WTC11 (cell line): Measurements from ENCODE around the gene CYP8B1. TPM values are rescaled to one million over a fixed set of nuclear protein-coding genes. Genes with fewer than 3 reads are reported as not detected.

Experiments used
- AR ChIP-seq: fragments of 250-450 bp; sonication (Bioruptor Pico); IDR thresholded peaks from 2 replicates; pipeline ENCODE4 v1.9.0; 2021; ENCODE audit warnings: mild to moderate bottlenecking
- CTCF ChIP-seq: fragments of 200-600 bp; IDR thresholded peaks from 2 replicates; pipeline ENCODE4 v1.8.0; 2022; ENCODE audit warnings: antibody characterized with exemption
- E2F4 ChIP-seq: sonication (generic); formaldehyde crosslinking; IDR thresholded peaks from 2 replicates; pipeline ENCODE4 v1.8.1; 2022; ENCODE audit warnings: low read depth, mild to moderate bottlenecking, moderate library complexity, missing genetic modification reagents, borderline replicate concordance
- FOXP1 ChIP-seq: sonication (generic); formaldehyde crosslinking; IDR thresholded peaks from 2 replicates; pipeline ENCODE4 v1.8.0; 2022; ENCODE audit warnings: missing genetic modification reagents, mild to moderate bottlenecking, moderate library complexity, borderline replicate concordance
- JAZF1 ChIP-seq: fragments of 250-450 bp; sonication (Bioruptor Pico); IDR thresholded peaks from 2 replicates; pipeline ENCODE4 v1.9.0; 2021; ENCODE audit warnings: moderate library complexity, mild to moderate bottlenecking, inconsistent platforms
- KAT7 ChIP-seq: sonication (generic); formaldehyde crosslinking; IDR thresholded peaks from 2 replicates; pipeline ENCODE4 v1.8.1; 2023; ENCODE audit warnings: missing genetic modification reagents, mild to moderate bottlenecking, borderline replicate concordance
- MAX ChIP-seq: sonication (generic); formaldehyde crosslinking; IDR thresholded peaks from 2 replicates; pipeline ENCODE4 v1.8.0; 2022; ENCODE audit warnings: mild to moderate bottlenecking, missing genetic modification reagents
- MXD4 ChIP-seq: fragments of 250-450 bp; sonication (Bioruptor Pico); IDR thresholded peaks from 2 replicates; pipeline ENCODE4 v1.8.0; 2021; ENCODE audit warnings: mild to moderate bottlenecking, moderate library complexity, borderline replicate concordance
- NFATC4 ChIP-seq: fragments of 250-450 bp; sonication (Bioruptor Pico); IDR thresholded peaks from 2 replicates; pipeline ENCODE4 v1.9.0; 2021; ENCODE audit warnings: mild to moderate bottlenecking
- PREB ChIP-seq: sonication (generic); formaldehyde crosslinking; IDR thresholded peaks from 2 replicates; pipeline ENCODE4 v1.8.1; 2022; ENCODE audit warnings: mild to moderate bottlenecking, missing genetic modification reagents, moderate library complexity, borderline replicate concordance
- STAT6 ChIP-seq: sonication (generic); formaldehyde crosslinking; conservative IDR thresholded peaks from 2 replicates; pipeline ENCODE4 v1.8.1; 2023; ENCODE audit warnings: mild to moderate bottlenecking, low read depth, missing genetic modification reagents, moderate library complexity
- USF2 ChIP-seq: sonication (generic); formaldehyde crosslinking; IDR thresholded peaks from 2 replicates; pipeline ENCODE4 v1.8.1; 2023; ENCODE audit warnings: mild to moderate bottlenecking, missing genetic modification reagents, moderate library complexity
- ZBTB43 ChIP-seq: sonication (generic); formaldehyde crosslinking; IDR thresholded peaks from 2 replicates; pipeline ENCODE4 v1.8.1; 2023; ENCODE audit warnings: mild to moderate bottlenecking, missing genetic modification reagents
- ZNF396 ChIP-seq: fragments of 250-450 bp; sonication (Bioruptor Pico); IDR thresholded peaks from 2 replicates; pipeline ENCODE4 v1.8.0; 2021; ENCODE audit warnings: mild to moderate bottlenecking, moderate library complexity, borderline replicate concordance
- ZNF512 ChIP-seq: sonication (generic); formaldehyde crosslinking; IDR thresholded peaks from 2 replicates; pipeline ENCODE4 v1.8.1; 2022; ENCODE audit warnings: missing genetic modification reagents, borderline replicate concordance
- ZNF532 ChIP-seq: fragments of 250-450 bp; sonication (Bioruptor Pico); IDR thresholded peaks from 2 replicates; pipeline ENCODE4 v1.9.0; 2021; ENCODE audit warnings: mild to moderate bottlenecking, borderline replicate concordance
- ZNF671 ChIP-seq: fragments of 250-450 bp; sonication (Bioruptor Pico); IDR thresholded peaks from 2 replicates; pipeline ENCODE4 v1.8.0; 2021; ENCODE audit warnings: mild to moderate bottlenecking
- total RNA-seq: library from RNA; stranded (reverse); gene quantifications from 3 replicates; pipeline ENCODE4 v1.2.3, GENCODE V29; 2021

CYP8B1 gene
- total RNA-seq, 1 experiment from 2014 or later: 0.13 TPM

- TF ChIP-seq E2F4 (CRISPR knock-in tag): no peak
- no peak for TF ChIP-seq USF2 (CRISPR knock-in tag)
- no peak for TF ChIP-seq ZNF512 (CRISPR knock-in tag)
- TF ChIP-seq AR: no peak
- TF ChIP-seq CTCF: peak; percentile 57; the same call in 1 of the 2 replicates
- TF ChIP-seq ZNF532: no peak
- TF ChIP-seq MAX (CRISPR knock-in tag): peak; percentile 60; the same call in 1 of the 2 replicates
- no peak for TF ChIP-seq PREB
- no peak for TF ChIP-seq JAZF1
- TF ChIP-seq MXD4 (CRISPR knock-in tag): no peak
- TF ChIP-seq ZBTB43 (CRISPR knock-in tag): no peak
- TF ChIP-seq KAT7: no peak
- TF ChIP-seq ZNF671 (CRISPR knock-in tag): no peak
- TF ChIP-seq NFATC4 (CRISPR knock-in tag): no peak
- TF ChIP-seq ZNF396 (CRISPR knock-in tag): no peak
- 0 out of 2 replicates have a peak, but pooled peaks have one; percentile 21 for TF ChIP-seq FOXP1
- no peak for TF ChIP-seq STAT6 (CRISPR knock-in tag)
Measured at GRCh38 chr3:42880601-42881451, 5.1 kb upstream of the CYP8B1 start (continued).
